Colonic mucosa (tissue), 4 donors: Measurements from ENCODE around the gene MYADM. TPM values are rescaled to one million over a fixed set of nuclear protein-coding genes. Genes with fewer than 3 reads are reported as not detected.
A peak's percentile ranks its signal among the peaks of the same experiment; 100 is the strongest.

ENCODE experiments used
- DNase-seq: peaks from one replicate; pipeline ENCODE4 v3.0.0-alpha.2; 2020
- H3K27ac ChIP-seq: fragments of 200-600 bp; one replicate; pipeline ENCODE4 v1.8.0; 2021
- H3K27me3 ChIP-seq: fragments of 200-600 bp; one replicate; pipeline ENCODE4 v1.8.0; 2021
- H3K36me3 ChIP-seq: fragments of 200-600 bp; one replicate; pipeline ENCODE4 v1.8.0; 2021
- H3K4me1 ChIP-seq: fragments of 200-600 bp; one replicate; pipeline ENCODE4 v1.8.0; 2021; ENCODE audit warnings: mild to moderate bottlenecking
- H3K4me3 ChIP-seq: fragments of 200-600 bp; one replicate; pipeline ENCODE4 v1.8.0; 2021
- H3K9ac ChIP-seq, 2 donors: one replicate each; pipeline ENCODE4 v1.7.0; 2013; ENCODE audit warnings: control low read depth in 2 of 2, low read depth in 2 of 2, low read length in 2 of 2
- H3K9me3 ChIP-seq: fragments of 200-600 bp; one replicate; pipeline ENCODE4 v1.8.0; 2021
- CTCF ChIP-seq: fragments of 200-600 bp; IDR thresholded peaks from one replicate; pipeline ENCODE4 v1.8.0; 2022; ENCODE audit warnings: antibody characterized with exemption, mild to moderate bottlenecking
- intact Hi-C: fragments of 100-400 bp; cut with DNase I; formaldehyde crosslinking; loops from one replicate; pipeline ENCODE4 v1.14.1; 2022
- total RNA-seq, 2 donors: library from RNA; stranded (reverse); fragmentation: NEBNext Ultra II Directional in 1 of 2; extraction: Animal tissue kit (Norgen Biotek cat#: 25700) in 1 of 2; gene quantifications; one replicate each; pipeline ENCODE4 v1.2.1, GENCODE V29; 2021
- donor health status: healthy.
- donor health status: DM: no; HTN: no; CAD: no.
- donor health status: DM: no; HTN: no; CAD: no.

Gene MYADM
- total RNA-seq, 2 donors from 2014 or later: 80.5 to 110 TPM

GRCh38 chr19:53876651-53877224, 9.1 kb downstream of the MYADM start:
- H3K36me3 ChIP-seq: peaks cover 6% of the 10 kb centered on the region
- no peak overlapping the region for H3K27ac ChIP-seq
- H3K4me1 ChIP-seq: peaks cover under 1% of the 10 kb centered on the region

GRCh38 chr19:53877361-53877766, 9.7 kb downstream of the MYADM start:
- H3K27me3 ChIP-seq: peaks cover 13% of the 10 kb centered on the region
- no peak overlapping the region for H3K4me3 ChIP-seq
- no peak for TF ChIP-seq CTCF
- no peak overlapping the region for H3K27ac ChIP-seq
- H3K9ac ChIP-seq: no peak overlapping the region
- no peaks in the 10 kb centered on the region for H3K9me3 ChIP-seq
- peaks cover 6% of the 10 kb centered on the region for H3K4me1 ChIP-seq
- DNase-seq: no peak
- intact Hi-C loops: no loop called here
- H3K36me3 ChIP-seq: peaks cover 6% of the 10 kb centered on the region

More at GRCh38 chr19:53876651-53877224, 9.1 kb downstream of the MYADM start:
- peaks cover 7% of the 10 kb centered on the region for H3K27me3 ChIP-seq
- no peak overlapping the region for H3K9ac ChIP-seq
- intact Hi-C loops: no loop called here
- H3K4me3 ChIP-seq: no peak overlapping the region
- no peak for TF ChIP-seq CTCF
- DNase-seq: no peak
- no peaks in the 10 kb centered on the region for H3K9me3 ChIP-seq

- Histone ChIP-seq H3K9ac (peak overlapping the region; percentile 62 to 68), H3K36me3 (peaks cover 6% of the 10 kb centered on the region), H3K27ac (no peak overlapping the region), H3K27me3 (peaks cover 27% of the 10 kb centered on the region), H3K4me1 (peaks cover 6% of the 10 kb centered on the region), H3K9me3 (no peaks in the 10 kb centered on the region), H3K4me3 (peak overlapping the region; percentile 60)
- no peak for DNase-seq
- TF ChIP-seq CTCF: no peak
- intact Hi-C loops: no loop called here
These were observed 11.1 kb downstream of the MYADM start for GRCh38 chr19:53878776-53879139.

- Histone ChIP-seq H3K4me1 (peaks cover 6% of the 10 kb centered on the region), H3K9me3 (no peaks in the 10 kb centered on the region), H3K27ac (no peak overlapping the region), H3K4me3 (peak overlapping the region; percentile 60), H3K36me3 (peaks cover under 1% of the 10 kb centered on the region), H3K27me3 (peaks cover 31% of the 10 kb centered on the region), H3K9ac (peak overlapping the region; percentile 62 to 68)
- peak; percentile 91 for DNase-seq
- intact Hi-C loops: loop anchor here (5.0 kb wide), 1 partner anchor 32 kb away; no protein-coding TSS in a partner anchor
- no peak for TF ChIP-seq CTCF
These were observed 11.7 kb downstream of the MYADM start for GRCh38 chr19:53879140-53880081.

GRCh38 chr19:53880711-53881481, 13.2 kb downstream of the MYADM start:
- peaks cover 6% of the 10 kb centered on the region for H3K4me1 ChIP-seq
- no peak overlapping the region for H3K27ac ChIP-seq
- H3K4me3 ChIP-seq: no peak overlapping the region
- no peaks in the 10 kb centered on the region for H3K9me3 ChIP-seq
- H3K9ac ChIP-seq: no peak overlapping the region
- DNase-seq: no peak
- no peak for TF ChIP-seq CTCF
- no peaks in the 10 kb centered on the region for H3K36me3 ChIP-seq
- peaks cover 31% of the 10 kb centered on the region for H3K27me3 ChIP-seq
- intact Hi-C loops: loop anchor here (5.0 kb wide), 1 partner anchor 34 kb away; no protein-coding TSS in a partner anchor
